Jurkat, Clone E6-1 (cell line): ENCODE measurements around the gene HBS1L.

Experiments used
- DNase-seq: peaks from one replicate; pipeline ENCODE4 v3.0.0-alpha.2; 2011; ENCODE audit warnings: low read depth, low spot score
- H3K4me3 ChIP-seq: 2 replicates; pipeline ENCODE4 v1.5.1; 2011; ENCODE audit warnings: mild to moderate bottlenecking, low read length, control low read depth, moderate library complexity

The HBS1L gene

DNA sequence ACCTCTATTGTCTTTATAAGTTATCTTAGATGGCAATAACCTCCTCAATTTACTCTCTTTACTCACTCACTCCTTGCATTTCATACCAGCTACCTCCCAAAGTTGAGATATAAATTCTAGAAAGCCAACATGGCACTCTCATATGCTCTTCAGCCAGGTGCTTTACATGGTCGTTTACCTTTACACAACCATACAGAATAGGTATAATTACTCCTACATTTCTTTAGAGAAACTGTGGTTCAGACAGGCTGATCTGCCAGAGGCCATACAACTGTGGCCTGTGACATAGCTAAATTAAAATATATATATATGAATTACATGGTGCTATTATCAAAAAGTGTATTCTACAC lies 45.7 kb downstream of the HBS1L start:
- no peak overlapping the region for H3K4me3 ChIP-seq
- no peak for DNase-seq

DNA sequence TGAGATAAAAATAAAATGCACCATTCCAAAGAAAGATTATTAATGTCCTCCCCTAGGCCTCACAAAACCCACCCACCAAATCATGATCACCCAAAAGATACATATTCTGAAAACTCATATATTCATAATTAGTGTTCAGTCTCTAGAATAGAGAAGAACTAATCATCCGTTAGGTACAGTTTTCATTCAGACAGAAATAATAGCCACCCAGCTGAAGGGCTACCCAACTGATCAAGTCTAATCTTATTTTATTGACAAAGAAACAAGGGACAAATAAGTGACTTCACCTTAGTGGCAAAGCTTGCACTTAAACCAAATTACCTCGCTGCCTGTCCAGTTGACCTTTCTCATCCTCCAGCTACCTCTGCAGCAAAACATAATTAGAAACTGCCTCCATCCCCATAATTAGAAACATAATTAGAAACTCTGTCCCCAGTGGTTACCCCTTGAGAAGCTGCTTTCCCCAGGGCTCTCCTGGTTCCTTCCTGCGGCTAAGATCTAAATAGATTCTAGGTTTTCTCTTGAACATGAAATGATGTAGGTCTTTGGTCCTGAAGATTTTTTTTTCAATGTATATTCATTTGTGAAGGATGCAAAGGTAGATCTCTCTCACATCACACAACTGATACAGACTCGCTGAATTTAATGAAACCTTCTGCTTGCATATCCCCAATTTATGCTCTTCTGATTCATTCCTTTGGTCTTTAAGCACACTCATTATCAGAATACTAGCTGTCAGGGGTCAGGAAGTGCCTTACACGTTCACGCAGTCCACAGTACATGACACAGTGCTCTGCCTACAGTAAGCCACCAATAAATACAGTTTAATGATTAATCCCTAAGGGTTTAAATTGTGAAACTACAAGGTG lies 46.3 kb downstream of the HBS1L start:
- DNase-seq = no peak
- no peak overlapping the region for H3K4me3 ChIP-seq

DNA sequence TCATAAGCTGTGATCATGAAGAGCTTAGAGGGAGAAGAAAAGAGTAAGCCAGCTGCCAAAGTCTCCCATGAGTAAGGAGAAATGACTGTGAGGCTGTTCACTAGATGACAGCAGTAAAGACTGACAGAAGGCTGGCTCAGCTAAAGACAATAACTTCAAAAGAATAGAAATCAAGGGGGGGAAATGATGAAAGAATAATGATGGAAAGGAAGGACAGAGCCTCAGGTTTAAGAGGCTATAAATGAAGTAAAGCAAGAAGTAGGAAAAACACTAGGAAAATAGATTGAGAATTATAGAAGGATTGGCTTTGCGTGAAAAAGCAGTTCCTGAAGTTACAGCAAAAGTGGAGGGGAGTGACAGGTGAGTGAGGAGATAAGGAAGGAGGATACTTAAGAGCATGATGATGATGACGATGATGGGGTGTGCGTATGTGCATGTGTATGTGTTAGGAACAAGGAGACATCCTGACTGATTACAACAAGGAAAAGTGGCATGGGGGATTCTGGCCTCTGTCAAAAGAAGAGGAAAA lies 48.2 kb downstream of the HBS1L start:
- no peak overlapping the region for H3K4me3 ChIP-seq
- no peak for DNase-seq

DNA sequence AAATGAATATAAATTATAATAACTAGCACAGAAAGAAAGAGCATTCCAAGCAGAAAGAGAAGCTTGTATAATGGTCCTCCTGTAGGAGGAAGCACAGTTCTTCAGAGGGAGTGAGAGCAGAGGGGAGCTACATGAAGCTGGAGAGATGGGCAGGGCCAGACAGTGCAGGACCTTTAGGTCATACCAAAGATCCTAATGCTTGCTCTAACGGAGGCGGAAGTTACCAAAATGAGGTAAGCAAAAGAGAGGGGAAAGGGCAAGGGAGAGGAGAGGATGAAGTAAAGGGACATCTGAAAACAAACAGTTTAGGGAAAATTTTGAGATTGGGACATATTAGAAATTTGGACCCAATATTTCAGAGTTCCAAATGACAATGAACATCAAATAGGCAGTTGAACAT lies 50.2 kb downstream of the HBS1L start:
- no peak for DNase-seq

DNA sequence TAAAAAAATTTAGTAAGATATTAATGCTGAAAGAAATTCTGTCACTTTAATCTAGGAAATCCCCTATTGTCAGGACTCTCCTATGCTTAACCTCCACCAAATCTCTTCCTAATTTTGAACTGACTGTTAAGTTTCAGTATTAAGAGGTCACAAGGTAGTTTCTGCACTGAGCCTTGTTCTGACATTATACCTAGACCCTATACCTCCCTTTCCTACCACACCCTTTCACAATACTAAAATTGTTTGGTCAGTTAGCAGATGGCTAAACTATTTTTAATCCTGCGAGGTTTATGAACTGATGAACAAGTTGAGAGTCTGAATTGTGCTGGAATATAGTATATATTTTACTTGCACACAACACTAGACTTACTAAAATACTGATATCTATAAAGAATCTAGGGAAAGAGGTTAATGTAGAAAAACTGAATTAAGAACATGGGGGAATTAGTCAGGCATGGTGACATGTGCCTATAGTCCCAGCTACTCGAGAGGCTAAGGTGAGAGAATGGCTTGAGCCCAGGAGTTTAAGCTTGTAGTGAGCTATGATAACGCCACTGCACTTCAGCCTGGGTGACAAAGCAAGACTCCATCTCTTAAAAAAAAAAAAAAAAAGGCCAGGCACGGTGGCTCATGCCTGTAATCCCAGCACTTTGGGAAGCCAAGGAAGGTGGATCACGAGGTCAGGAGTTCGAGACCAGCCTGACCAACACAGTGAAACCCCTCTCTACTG lies 51.5 kb downstream of the HBS1L start:
- no peak for DNase-seq
- H3K4me3 ChIP-seq = no peak overlapping the region

More for the DNA sequence above, 50.2 kb downstream of the HBS1L start:
- H3K4me3 ChIP-seq = no peak overlapping the region

DNA sequence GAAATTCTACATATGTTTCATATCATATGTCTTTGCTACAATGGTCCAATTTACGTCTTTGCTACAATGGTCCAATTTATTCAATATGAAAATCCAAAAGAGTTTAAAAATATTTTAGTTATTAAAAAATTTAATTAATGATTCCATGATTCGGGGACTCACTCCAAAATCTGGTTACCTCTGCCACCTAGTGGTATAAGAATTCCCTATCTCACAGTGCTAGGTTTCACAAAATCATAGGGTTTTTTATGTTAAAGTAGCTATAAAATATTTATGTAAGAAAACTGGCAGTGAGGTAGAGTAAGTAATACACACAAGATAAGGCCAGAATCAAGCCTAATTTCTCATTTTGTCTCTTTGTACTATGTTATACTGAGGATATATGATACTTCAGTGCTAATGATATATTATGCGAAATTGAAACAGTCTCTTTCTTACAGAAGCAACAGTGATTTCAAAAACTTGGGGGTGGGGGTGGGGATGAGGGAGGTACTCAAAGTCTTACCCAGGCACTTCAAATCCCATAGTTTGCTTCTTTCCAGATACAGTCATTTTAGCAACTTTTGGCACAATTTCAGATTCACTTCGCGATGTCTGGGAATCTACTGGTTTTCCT lies 52.3 kb downstream of the HBS1L start:
- no peak overlapping the region for H3K4me3 ChIP-seq
- DNase-seq = peak; percentile 28

DNA sequence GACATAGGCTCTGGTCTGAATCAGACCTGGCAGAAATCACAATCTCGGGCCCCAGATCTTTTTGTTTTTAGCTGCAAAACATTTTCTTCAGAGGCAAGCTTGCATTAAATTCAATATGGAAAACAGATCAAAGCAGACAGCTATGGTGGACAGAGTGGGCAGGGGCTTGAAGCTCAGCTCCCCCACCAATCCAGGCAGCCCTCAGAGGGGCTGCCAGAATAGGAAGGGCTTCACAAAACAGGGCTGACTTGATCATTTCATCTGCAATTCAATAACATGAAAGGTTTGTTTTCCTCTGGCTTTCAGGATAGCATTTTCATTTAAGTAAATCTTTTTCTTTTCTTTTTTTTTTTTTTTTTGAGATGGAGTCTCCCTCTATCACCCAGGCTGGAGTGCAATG lies 55.5 kb downstream of the HBS1L start:
- no peak overlapping the region for H3K4me3 ChIP-seq
- DNase-seq = no peak

DNA sequence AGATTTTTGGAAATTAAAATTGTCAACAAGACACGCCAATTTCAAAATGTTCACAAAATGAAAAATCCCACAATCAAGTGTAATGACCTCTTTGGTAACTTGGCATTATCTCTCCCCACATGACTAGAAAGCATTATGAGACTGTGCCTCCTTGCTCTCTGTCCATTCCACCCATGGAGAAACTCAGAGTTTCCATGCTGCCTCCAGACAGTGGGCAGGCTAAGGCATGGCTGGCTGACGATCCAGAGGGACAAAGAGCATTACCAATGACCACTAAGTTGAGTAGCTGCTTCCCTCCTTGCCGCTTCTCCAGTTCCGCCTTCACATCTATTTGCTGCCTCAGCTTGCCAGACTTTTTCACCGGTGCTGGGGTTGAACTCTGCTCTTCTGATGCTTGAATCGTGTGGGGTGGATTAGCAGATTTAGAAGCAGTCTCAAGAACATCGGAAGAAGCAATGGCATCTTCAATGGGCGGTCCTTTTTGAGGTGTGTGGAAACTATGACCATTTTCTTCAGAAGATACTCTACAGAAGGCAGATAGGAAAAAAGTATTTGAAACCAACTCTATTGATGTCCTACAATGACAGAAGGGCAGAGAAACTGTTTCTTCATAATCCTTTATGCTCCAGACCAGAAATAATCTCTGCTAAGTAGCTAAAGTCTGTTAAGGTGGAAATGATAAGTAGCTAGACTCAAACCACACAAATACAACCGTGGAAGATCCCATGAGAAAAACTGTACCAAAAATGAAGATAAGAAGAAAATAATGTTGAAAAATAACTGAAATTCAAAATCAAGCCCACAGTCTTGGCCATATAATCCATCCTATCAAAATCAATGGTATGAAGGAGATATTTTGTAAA lies 57.3 kb downstream of the HBS1L start:
- H3K4me3 ChIP-seq = no peak overlapping the region
- DNase-seq = no peak

DNA sequence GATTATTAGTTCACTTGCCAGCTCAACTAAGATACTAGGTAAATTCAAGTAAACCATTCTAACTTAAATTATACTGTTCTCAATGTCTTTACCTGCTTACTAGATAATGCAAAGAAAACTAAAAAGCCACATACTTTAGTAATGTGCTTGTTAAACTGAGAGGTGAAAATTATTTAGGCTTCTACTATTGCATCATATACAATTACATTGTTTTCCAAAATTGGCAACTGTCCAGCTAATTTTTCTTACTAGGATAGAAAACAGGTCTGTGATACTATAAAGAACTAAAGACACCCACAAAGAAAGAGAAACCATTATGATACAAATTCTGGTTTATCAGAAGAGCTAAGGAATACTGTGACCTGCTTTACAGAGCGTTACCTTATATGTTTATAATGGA lies 59.1 kb downstream of the HBS1L start:
- no peak overlapping the region for H3K4me3 ChIP-seq
- no peak for DNase-seq

DNA sequence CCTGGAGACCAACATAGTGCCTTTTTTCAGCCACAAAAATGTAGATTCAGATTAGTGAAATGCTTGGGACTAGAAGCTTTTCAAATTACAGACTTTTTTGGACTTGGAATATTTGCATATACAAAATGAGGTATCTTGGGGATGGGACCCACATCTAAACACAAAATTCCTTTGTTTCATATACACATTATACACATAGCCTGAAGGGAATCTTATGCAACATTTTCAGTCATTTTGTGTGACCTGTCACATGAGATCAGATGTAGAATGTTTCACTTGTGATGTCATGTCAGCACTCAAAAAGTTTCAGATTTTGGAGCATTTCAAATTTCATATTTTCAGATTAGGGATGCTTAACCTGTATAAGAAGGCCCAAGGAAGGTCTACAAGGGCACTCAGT lies 60.2 kb downstream of the HBS1L start:
- H3K4me3 ChIP-seq = no peak overlapping the region
- no peak for DNase-seq

DNA sequence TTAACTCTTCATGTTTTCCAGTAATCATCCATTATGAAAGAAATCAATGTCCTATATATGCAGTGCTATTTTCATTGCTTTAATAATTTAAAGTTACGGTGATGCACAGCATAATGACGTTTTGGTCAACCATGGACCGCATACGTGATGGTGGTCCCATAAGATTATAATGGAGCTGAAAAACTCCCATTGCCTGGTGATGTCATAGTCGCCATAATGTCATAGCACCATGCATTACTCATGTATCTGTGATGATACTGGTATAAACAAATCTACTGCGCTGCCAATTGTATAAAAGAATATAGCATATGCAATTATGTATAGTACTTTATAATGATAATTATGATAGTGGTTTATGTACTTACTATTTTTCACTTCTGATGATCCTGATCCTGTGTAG lies 62.5 kb downstream of the HBS1L start:
- H3K4me3 ChIP-seq = no peak overlapping the region

DNA sequence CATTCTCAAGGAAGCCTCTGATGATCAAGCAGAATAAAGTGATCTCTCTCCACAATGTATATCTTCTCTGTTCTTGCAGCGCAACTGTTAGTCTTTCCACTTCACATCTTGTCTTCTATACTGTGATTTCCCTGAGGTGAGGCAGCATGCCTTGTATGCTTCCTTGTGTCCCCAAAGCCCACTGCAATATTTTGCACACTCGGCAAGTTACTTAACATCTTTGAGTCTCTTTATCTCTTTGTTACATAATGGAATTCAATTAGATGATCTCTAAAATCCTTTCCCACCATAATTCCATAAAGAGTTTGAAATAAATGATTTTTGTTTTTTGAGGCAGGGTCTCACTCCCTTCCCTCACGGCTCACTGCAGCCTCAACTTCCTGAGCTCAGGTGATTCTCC lies 64.4 kb downstream of the HBS1L start:
- H3K4me3 ChIP-seq = no peak overlapping the region
- DNase-seq = no peak

More for the DNA sequence above, 62.5 kb downstream of the HBS1L start:
- no peak for DNase-seq

DNA sequence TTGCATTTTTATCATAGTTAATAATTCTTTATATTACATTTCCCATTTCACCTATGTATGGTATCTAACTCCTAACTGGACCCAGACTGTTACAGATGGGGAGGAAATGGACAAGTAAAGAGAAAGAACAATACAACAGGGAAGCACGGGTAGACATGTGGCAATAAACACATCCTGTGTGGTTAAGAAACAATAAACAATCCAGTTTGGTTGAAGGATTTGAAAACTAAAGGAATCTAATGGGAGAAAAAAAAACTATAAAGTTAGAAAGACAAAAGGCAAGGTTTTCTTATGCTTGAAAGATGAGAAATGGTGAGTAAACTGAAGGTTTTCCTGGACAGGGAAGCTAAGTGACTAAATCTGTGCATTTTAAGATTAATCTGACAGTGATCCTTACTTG lies 69.8 kb downstream of the HBS1L start:
- DNase-seq = no peak

DNA sequence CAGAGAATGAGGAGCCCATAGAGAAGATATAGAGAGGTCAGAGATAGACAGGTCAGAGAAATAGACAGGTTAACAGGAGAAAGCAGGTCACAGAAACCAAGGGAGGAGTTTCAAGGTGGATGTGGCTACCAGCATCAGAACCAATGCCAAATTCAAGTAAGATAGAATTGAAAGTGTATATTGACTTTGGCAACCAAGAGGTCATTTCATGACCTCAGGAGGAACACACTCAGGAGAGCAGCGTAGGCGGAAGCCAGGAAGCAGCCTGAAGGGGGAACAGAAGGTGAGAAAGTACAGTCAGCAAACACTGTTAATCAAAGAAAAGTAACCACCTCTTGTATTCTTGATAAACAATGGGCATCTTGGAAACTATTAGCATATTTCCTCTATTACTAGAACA lies 70.8 kb downstream of the HBS1L start:
- no peak for DNase-seq
- no peak overlapping the region for H3K4me3 ChIP-seq

More for the DNA sequence above, 69.8 kb downstream of the HBS1L start:
- no peak overlapping the region for H3K4me3 ChIP-seq

DNA sequence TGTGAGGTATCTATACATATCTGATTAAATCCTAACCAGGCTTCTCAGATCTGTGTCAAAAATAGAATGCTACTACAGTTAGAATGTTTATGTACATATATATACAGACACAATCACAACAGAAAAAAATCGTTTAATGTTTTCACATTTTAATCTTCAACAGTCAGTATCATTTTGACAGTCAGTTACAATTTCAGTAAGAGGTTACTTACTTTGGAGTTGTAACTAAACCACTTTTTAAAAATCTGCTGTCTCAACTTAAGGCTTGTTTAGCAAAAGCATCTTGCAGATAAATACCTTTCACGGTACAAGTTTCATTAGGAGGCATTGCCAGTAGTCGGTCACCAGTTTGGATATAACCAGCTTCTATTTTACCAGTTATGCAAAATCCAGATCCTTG lies 72.5 kb downstream of the HBS1L start:
- no peak overlapping the region for H3K4me3 ChIP-seq

DNA sequence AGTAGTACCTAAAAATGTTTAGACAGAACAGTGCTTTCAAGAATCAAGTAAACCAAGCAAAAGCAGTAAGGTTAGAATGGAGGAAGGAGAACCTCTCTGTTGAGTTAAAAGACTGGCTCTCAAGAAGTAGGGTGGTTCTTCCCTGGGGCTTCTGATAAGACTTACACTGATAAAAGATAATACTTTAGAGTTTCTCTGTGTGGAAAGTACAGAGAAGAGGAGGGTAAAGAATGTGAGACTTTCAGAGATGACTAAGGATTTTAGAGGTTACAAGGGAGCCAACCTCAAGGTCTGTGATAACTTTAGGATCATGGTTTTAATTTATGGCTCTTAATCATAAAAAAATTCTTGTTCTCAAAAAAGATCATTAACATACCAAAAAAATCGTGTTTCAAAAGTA lies 73.8 kb downstream of the HBS1L start:
- no peak overlapping the region for H3K4me3 ChIP-seq
- DNase-seq = no peak

More for the DNA sequence above, 72.5 kb downstream of the HBS1L start:
- DNase-seq = no peak

DNA sequence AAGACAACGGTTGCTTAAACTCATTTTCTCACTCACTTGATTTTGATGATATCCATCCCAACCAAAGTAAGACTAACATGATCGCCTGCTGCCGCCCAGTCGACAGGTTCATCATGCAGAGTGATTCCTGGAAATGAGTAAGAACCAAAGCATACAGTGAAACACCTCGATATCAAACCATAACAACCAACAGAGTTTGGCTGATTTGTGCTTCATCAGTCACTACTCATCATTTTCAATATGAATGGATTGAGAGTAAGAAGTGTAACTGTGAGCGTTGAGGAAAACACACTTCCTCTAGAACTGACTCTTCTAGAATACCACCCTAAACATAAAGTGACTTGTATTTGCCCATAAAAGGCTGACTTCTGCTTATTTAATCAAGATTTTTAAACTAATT lies 75.5 kb downstream of the HBS1L start:
- DNase-seq = no peak
- H3K4me3 ChIP-seq = no peak overlapping the region

DNA sequence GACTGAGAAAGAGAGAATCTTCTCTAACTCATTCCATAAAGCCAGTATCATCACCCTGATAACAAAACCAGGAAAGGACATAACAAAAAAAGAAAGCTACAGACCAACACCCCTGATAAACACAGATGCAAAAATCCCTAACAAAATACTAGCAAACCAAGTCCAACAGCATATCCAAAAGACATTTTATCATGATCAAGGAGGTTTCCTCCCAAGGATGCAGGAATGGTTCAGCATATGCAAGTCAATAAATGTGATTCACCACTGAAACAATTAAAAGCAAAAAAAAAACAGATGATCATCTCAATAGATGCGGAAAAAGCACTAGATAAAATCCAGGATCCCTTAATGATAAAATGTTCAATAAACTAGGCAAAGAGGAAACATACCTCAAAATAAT lies 80.3 kb downstream of the HBS1L start:
- DNase-seq = no peak
- H3K4me3 ChIP-seq = no peak overlapping the region

DNA sequence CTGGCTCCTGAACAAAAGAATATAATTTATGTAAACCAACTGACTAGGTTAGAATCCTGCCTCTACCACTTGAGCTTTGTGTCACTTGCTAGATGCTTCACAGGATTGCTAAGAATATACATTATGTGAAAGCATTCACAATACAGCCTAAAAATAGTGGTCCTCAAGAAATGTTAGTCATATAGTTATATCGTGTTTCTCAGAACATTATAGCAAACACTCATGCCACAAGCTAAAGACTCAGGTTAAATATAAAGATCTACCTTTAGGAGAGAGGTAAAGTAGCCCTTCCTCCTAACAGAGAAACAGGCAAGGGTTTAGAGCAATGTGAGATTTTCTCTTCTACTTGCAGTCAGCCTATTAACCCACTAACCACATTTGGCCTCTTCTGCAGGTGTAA lies 86.9 kb downstream of the HBS1L start:
- H3K4me3 ChIP-seq = no peak overlapping the region
- DNase-seq = no peak
